ENCODE measurements around the gene SLC24A3.

SLC24A3 gene

GRCh38 chr20:19244291-19244690 is 31.8 kb downstream of the SLC24A3 start:
- no peak for DNase-seq

GRCh38 chr20:19249106-19249879 is 36.9 kb downstream of the SLC24A3 start:
- no peak for DNase-seq

- DNase-seq = no peak
Measured at GRCh38 chr20:19250346-19250745, 37.9 kb downstream of the SLC24A3 start.

GRCh38 chr20:19251506-19251905 is 39.1 kb downstream of the SLC24A3 start:
- DNase-seq = no peak

GRCh38 chr20:19251958-19252357 is 39.5 kb downstream of the SLC24A3 start:
- DNase-seq = no peak

GRCh38 chr20:19252451-19253120 is 40.1 kb downstream of the SLC24A3 start:
- no peak for DNase-seq

- DNase-seq = no peak
Measured at GRCh38 chr20:19253316-19253715, 40.9 kb downstream of the SLC24A3 start.

- DNase-seq = no peak
Measured at GRCh38 chr20:19253916-19254820, 41.7 kb downstream of the SLC24A3 start.

GRCh38 chr20:19254956-19255355 is 42.5 kb downstream of the SLC24A3 start:
- no peak for DNase-seq

GRCh38 chr20:19256085-19256484 is 43.6 kb downstream of the SLC24A3 start:
- DNase-seq = no peak

GRCh38 chr20:19256906-19257595 is 44.6 kb downstream of the SLC24A3 start:
- DNase-seq = no peak

GRCh38 chr20:19257865-19258264 is 45.4 kb downstream of the SLC24A3 start:
- DNase-seq = no peak

GRCh38 chr20:19259141-19259591 is 46.7 kb downstream of the SLC24A3 start:
- no peak for DNase-seq

GRCh38 chr20:19260412-19261090 is 48.1 kb downstream of the SLC24A3 start:
- DNase-seq = no peak

GRCh38 chr20:19264191-19264590 is 51.7 kb downstream of the SLC24A3 start:
- no peak for DNase-seq

GRCh38 chr20:19265646-19266374 is 53.4 kb downstream of the SLC24A3 start:
- no peak for DNase-seq

GRCh38 chr20:19268426-19268825 is 56.0 kb downstream of the SLC24A3 start:
- DNase-seq = no peak

- no peak for DNase-seq
Measured at GRCh38 chr20:19269737-19270340, 57.4 kb downstream of the SLC24A3 start.

- no peak for DNase-seq
Measured at GRCh38 chr20:19271879-19272651, 59.6 kb downstream of the SLC24A3 start.

Data from stimulated activated CD4-positive, alpha-beta T cell treated with anti-CD3 and anti-CD28 coated beads, Interleukin-2, amount 100 ng/mL, for 48 hours (primary cell).